ENCODE measurements around the gene ASH1L.
A peak's percentile ranks its signal among the peaks of the same experiment; 100 is the strongest.
"Not testable (repeated sequence)": the region's sequence is repeated elsewhere in the genome, so short reads cannot be mapped to it uniquely, and the experiment has no call there.

The ASH1L gene, protein sequence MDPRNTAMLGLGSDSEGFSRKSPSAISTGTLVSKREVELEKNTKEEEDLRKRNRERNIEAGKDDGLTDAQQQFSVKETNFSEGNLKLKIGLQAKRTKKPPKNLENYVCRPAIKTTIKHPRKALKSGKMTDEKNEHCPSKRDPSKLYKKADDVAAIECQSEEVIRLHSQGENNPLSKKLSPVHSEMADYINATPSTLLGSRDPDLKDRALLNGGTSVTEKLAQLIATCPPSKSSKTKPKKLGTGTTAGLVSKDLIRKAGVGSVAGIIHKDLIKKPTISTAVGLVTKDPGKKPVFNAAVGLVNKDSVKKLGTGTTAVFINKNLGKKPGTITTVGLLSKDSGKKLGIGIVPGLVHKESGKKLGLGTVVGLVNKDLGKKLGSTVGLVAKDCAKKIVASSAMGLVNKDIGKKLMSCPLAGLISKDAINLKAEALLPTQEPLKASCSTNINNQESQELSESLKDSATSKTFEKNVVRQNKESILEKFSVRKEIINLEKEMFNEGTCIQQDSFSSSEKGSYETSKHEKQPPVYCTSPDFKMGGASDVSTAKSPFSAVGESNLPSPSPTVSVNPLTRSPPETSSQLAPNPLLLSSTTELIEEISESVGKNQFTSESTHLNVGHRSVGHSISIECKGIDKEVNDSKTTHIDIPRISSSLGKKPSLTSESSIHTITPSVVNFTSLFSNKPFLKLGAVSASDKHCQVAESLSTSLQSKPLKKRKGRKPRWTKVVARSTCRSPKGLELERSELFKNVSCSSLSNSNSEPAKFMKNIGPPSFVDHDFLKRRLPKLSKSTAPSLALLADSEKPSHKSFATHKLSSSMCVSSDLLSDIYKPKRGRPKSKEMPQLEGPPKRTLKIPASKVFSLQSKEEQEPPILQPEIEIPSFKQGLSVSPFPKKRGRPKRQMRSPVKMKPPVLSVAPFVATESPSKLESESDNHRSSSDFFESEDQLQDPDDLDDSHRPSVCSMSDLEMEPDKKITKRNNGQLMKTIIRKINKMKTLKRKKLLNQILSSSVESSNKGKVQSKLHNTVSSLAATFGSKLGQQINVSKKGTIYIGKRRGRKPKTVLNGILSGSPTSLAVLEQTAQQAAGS (N-terminal part only)

DNA sequence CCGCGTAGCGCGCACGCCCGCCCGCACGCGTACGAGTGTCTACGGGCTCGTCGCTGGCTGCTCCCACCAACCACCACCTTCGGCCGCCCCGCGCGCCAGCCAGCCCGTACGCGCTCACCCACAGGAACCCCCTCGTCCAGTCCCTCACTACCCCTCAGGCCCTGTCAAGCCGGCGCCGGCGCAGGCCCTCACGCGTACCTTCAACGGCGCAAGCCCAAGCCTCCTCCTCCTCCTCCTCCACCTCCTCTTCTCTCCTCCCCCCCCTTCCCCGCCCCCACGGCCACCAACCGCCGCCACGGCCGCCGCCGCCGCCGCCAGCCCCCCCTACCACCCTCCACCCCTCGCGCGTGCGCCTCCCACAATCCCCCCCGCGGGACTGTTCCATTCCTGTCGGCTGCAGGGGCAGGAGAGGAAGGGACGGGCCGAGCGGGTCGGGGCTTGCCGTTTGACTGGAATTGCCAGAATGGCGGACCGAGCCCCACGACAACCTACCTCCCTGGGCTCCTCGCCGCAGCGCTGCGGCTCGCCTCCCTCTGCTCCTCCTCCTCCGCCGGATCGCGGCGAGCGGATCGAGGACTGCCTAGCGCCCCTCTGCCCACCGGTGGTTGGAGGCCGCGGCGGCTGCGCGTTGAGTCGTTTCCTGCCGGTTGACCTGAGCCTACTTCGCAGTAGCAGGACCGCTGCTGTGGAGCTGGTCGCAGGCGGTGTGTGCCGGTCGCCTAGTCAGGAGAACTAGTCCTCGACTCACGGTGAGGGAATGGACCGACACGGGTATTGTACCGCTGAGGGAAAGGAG, at the start of gene ASH1L:
Gene ASH1L (minus strand): TSS at position 223 of the 796 bp plus-strand sequence. CDS start 41,284 bp downstream, outside the sequence.
- peak; percentile 96 for DNase-seq (ENCODE audit: low spot score)

DNA sequence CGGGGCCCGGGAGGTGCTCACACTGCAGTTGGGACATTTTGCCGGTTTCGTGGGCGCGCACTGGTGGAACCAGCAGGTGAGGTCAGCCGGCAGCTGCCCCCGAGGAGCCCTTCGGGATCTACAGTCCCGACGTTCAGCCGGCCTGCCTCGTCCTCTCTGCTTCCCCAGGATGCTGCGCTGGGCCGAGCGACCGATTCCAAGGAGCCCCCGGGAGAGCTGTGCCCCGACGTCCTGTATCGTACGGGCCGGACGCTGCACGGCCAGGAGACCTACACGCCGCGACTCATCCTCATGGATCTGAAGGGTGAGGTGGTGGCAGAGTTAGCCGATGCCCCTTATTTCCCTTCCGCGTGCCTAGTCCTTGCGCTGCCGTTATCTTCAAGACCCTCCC, 47.6 kb upstream of the ASH1L start:
- not testable (repeated sequence) for DNase-seq (ENCODE audit: low spot score)

DNA sequence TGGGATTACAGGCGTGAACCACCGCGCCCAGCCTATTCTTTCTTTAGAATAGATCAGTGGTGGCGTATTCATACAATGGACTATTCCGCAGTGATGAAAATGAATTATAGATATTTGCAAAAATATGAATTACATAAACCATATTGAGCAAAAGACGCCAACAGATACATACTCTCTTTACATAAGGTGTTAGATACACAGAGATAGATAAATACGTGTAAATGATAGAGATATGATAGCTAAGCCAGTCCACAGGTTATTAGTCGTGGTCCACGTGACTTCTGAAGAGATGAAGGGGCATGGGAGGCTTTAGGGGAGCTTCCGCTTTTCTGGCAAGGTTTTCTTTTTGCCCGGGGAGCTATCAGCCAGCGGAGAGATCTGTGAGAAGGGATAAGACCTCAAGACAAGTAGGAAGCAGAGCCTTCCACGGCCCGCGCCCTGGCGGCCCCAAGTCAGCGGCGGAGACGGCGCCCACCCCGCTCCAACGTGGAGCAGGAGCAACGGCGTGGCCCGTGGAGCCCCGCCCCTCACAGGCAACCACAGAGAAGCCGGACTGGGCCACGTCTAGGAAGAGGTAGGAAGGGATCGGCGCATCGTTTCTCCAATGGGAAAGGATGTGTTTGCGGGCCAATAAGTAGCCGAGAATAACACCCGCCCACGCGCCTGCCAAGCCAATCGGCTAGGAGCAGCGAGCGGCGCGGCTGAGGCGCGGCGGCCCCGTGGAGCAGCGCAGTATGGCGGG, 47.1 kb upstream of the ASH1L start, which contains the start of gene MSTO1:
Gene MSTO1 (plus strand): TSS at position 704 of the 742 bp plus-strand sequence. CDS start 31 bp downstream, at position 735.
- peak; percentile 88 for DNase-seq (ENCODE audit: low spot score)

- no peak for DNase-seq (ENCODE audit: low spot score)
These were observed 46.3 kb upstream of the ASH1L start for GRCh38 chr1:155608888-155609225.

DNA sequence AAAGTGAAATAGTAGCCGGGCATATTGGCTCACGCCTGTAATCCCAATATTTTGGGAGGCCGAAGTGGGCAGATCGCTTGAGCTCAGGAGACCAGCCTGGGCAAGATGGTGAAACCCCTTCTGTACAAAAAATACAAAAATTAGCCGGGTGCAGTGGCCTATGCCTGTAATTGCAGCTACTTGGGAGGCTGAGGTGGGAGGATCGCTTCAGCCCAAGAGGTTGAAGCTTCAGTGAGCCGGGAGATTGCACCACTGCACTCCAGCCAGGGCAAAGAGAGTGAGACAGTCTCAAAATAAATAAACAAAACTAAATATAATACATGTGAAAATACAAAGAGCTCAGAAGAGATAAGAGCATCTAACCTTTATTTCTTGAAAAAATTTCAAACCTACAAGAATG, 45.1 kb upstream of the ASH1L start:
- DNase-seq (ENCODE audit: low spot score): no peak

DNA sequence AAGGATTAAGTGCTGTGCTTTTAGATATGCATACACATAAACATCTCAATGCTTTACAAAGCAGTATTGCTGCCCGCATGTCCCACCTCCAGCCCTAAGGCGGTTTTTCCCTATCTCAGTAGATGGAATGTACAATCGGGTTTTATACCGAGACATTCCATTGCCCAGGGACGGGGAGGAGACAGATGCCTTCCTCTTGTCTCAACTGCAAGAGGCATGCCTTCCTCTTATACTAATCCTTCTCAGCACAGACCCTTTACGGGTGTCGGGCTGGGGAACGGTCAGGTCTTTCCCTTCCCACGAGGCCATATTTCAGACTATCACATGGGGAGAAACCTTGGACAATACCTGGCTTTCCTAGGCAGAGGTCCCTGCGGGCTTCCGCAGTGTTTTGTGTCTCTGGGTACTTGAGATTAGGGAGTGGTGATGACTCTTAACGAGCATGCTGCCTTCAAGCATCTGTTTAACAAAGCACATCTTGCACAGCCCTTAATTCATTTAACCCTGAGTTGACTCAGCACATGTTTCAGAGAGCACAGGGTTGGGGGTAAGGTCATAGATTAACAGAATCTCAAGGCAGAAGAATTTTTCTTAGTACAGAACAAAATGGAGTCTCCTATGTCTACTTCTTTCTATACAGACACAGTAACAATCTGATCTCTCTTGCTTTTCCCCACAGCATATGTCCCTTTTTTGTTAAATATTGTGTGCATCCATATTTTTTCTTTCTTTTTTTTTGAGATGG, 37.4 kb upstream of the ASH1L start:
- not testable (repeated sequence) for DNase-seq (ENCODE audit: low spot score)

DNA sequence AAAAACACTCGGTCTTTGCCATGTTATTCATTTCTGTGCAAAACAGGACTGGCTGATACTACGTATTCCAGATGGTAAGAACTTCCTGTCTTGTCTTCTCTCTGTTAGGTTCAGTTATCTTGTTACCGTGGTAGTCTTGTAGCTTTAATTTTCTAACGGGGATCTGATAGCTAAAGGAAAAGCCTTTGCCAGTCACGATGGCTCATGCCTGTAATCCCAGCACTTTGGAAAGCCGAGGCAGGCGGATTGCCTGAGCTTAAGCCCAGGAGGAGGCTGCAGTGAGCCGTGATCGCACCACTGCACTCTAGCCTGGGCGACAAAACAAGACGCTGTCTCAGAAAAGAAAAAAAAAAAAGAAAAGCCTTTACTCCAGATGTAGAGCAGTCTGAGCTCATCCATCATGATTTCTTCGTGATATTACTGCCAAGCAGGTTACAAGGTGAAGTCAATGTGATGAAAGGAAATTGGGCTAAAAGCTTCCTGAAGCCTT, 36.3 kb upstream of the ASH1L start:
- DNase-seq (ENCODE audit: low spot score): no peak

- no peak for DNase-seq (ENCODE audit: low spot score)
These were observed 34.3 kb upstream of the ASH1L start for GRCh38 chr1:155596864-155597263.

GRCh38 chr1:155595877-155596474, 33.4 kb upstream of the ASH1L start:
- DNase-seq (ENCODE audit: low spot score): not testable (repeated sequence)

DNA sequence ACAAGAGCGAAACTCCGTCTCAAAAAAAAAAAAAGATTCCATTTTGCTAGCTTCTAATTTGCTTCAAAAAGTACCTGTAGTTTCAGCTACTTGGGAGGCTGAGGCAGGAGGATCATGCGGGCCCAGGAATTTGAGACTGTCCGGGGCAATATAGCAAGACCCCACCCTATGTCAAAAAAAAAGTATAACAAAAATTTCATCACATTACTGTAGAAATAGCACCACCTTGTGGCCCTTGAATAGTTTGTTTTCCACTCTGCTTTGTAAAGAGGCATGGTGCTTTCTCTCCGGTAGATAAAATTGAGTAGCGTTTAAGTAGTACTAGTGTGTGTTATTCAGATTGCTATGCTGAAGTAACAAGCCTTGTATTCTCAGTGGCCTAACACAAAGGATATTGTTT, 29.2 kb upstream of the ASH1L start:
- DNase-seq (ENCODE audit: low spot score): peak; percentile 40

DNA sequence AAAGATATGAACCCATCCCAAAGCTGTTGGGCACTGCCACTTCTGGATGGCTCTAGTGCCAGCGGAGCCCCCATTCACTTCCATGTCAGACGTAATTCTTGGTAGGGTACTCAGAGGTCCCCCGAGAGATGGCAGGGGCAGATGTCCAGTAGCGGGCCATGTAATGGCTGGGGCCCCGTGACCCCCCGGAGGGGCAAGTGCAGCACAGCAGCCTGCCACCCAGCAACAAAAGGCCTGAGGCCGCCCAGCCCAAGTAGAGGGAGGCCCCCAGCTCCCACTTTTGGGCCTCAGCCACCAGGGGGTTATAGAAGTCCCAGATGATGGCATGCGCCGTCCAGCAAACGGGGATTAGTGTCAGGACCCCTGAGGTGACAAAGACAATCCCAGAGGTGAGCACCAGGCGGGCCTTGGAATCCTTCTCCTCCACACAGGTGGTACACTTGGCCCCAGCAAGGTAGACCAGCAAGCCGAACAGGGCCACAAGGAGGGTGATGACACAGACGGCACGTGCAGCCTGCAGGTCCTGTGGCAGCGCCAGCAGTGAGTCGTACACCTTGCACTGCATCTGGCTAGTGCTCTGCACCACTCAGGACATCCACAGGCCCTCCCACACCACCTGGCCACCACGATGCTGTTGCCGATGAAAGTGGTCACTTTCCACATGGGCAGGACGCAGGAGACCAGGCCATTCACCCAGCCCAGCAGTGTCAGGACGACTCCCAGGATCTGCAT, 28.1 kb upstream of the ASH1L start:
- not testable (repeated sequence) for DNase-seq (ENCODE audit: low spot score)

- DNase-seq (ENCODE audit: low spot score): not testable (repeated sequence)
These were observed 26.7 kb upstream of the ASH1L start for GRCh38 chr1:155589282-155589681.

DNA sequence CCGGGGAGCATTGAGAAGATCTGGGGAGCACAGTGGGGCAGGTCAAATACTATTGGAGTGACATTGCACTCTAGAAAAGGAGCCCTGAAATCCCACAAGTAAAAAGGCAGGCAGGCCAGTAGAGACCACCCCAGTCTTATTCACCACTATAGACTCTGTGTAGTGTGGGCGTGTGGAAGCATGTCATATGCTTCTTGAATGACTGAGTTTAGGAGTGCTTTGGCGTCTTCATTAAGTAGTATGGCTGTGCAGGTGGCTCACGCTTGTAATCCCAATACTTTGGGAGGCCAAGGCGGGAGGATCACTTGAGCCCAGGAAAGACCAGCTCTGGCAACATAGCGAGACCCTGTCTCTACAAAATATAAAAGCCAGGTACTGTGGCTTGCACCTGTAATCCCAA, 21.2 kb upstream of the ASH1L start:
- DNase-seq (ENCODE audit: low spot score): not testable (repeated sequence)

DNA sequence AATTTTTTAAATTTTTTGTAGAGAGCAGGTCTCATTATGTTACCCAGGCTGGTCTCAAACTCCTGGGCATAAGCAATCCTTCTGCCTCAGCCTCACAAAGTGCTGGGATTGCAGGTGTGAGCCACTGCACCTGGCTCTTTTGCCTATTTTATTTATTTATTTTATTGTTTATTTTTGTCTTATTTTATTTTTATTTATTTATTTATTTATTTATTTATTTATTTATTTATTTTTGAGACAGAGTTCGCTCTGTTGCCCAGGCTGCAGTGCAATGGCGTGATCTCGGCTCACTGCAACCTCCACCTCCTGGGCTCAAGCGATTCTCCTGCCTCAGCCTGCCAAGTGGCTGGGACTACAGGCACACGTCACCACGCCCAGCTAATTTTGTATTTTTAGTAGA, 13.0 kb upstream of the ASH1L start:
- DNase-seq (ENCODE audit: low spot score): not testable (repeated sequence)

GRCh38 chr1:155574077-155574476, 11.5 kb upstream of the ASH1L start:
- no peak for DNase-seq (ENCODE audit: low spot score)

- no peak for DNase-seq (ENCODE audit: low spot score)
These were observed 8.0 kb upstream of the ASH1L start for GRCh38 chr1:155570593-155570990.

DNA sequence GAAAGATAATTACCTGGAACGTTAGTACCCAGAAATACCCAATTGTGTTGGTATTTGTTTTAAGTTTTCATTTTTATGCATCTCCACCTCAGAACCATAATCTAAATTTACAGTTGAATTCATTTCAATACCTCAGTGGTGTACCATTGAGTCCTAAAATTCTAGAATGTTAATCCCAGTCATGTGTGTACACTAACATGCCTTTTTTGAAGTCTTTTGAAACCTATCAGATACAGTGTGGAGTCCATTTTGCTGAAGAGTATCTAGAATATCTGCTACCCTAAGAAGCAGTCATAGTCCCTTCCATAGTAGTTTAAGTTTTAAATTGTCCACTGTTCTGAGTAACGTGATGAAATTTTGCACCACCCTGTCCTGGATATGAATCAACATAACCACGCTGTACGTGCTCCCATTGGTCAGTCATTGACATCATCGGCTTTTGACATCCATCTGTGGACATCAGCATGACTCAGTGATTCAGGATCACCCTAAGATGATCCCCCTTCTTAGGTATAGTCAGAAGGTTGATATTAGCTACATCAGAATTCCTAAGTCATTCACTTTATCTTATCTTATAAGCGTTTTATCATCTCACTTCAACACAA, 7.5 kb upstream of the ASH1L start:
- no peak for DNase-seq (ENCODE audit: low spot score)

GRCh38 chr1:155563377-155564022, 897 bp upstream of the ASH1L start:
- DNase-seq (ENCODE audit: low spot score): not testable (repeated sequence)
